Stomach (tissue), 4 donors: ENCODE results near the gene ZNF227.

ENCODE experiments used
- CTCF ChIP-seq, 7 experiments: fragments of 450-650 bp in 4 of 7; fragments of 200-600 bp in 3 of 7; sonication (generic) in 3 of 7; IDR thresholded peaks; one replicate each; pipeline ENCODE4 v1.5.1; 2016 to 2019; ENCODE audit warnings: antibody characterized with exemption in 7 of 7, control low read depth in 2 of 7, mild to moderate bottlenecking in 1 of 7
- POLR2A ChIP-seq, 4 donors: fragments of 450-650 bp; IDR thresholded peaks; one replicate each; pipeline ENCODE4 v1.6.1; 2016; ENCODE audit warnings: antibody characterized with exemption in 4 of 4, control low read depth in 2 of 4, mild to moderate bottlenecking in 1 of 4, moderate library complexity in 1 of 4

GRCh38 chr19:44255705-44256411, 43.5 kb downstream of the ZNF227 start:
- TF ChIP-seq POLR2A (IDR thresholded peaks at IDR 0.05), result no peak
- no peak for TF ChIP-seq CTCF (IDR thresholded peaks at IDR 0.05)
